Parathyroid adenoma (tissue), 2 donors: Measurements from ENCODE around the gene RASA2.
"Not testable (repeated sequence)": the region's sequence is repeated elsewhere in the genome, so short reads cannot be mapped to it uniquely, and the experiment has no call there.

Source experiments
- H2AFZ ChIP-seq: fragments of 300-600 bp; sonication (generic); one replicate; pipeline ENCODE4 v1.7.0; 2017; ENCODE audit warnings: antibody characterized with exemption, mild to moderate bottlenecking
- H3K27ac ChIP-seq: fragments of 300-600 bp; sonication (generic); one replicate; pipeline ENCODE4 v1.7.0; 2017
- H3K27me3 ChIP-seq: fragments of 300-600 bp; sonication (generic); one replicate; pipeline ENCODE4 v1.7.0; 2017; ENCODE audit warnings: low read length; ENCODE audit not compliant: control insufficient read depth, insufficient read depth
- H3K36me3 ChIP-seq: fragments of 300-600 bp; sonication (generic); one replicate; pipeline ENCODE4 v1.7.0; 2017; ENCODE audit warnings: low read length; ENCODE audit not compliant: control insufficient read depth, insufficient read depth
- H3K4me1 ChIP-seq: fragments of 300-600 bp; sonication (generic); one replicate; pipeline ENCODE4 v1.7.0; 2017; ENCODE audit warnings: control low read depth
- H3K4me2 ChIP-seq: fragments of 300-600 bp; sonication (generic); one replicate; pipeline ENCODE4 v1.7.0; 2017; ENCODE audit warnings: low read length
- H3K4me3 ChIP-seq: fragments of 300-600 bp; sonication (generic); one replicate; pipeline ENCODE4 v1.7.0; 2017; ENCODE audit warnings: low read depth, low read length
- H3K79me2 ChIP-seq: fragments of 300-600 bp; sonication (generic); one replicate; pipeline ENCODE4 v1.7.0; 2017; ENCODE audit warnings: control low read depth
- H3K9ac ChIP-seq: fragments of 300-600 bp; sonication (generic); one replicate; pipeline ENCODE4 v1.7.0; 2017; ENCODE audit warnings: mild to moderate bottlenecking
- H3K9me3 ChIP-seq: fragments of 300-600 bp; sonication (generic); one replicate; pipeline ENCODE4 v1.7.0; 2017; ENCODE audit warnings: low read length; ENCODE audit not compliant: control insufficient read depth
- CTCF ChIP-seq: fragments of 300-600 bp; sonication (generic); IDR thresholded peaks from one replicate; pipeline ENCODE4 v1.7.0; 2017; ENCODE audit warnings: antibody characterized with exemption, mild to moderate bottlenecking
- donor health status: primary hyperparathyroidism.

The RASA2 gene

GRCh38 chr3:141528800-141529199 is 42.0 kb downstream of the RASA2 start:
- TF ChIP-seq CTCF: no peak
- Histone ChIP-seq H3K9ac (no peak overlapping the region), H3K9me3 (no peaks in the 10 kb centered on the region), H3K4me2 (no peak overlapping the region), H3K27ac (no peak overlapping the region), H2AFZ (no peak overlapping the region), H3K36me3 (no peaks in the 10 kb centered on the region), H3K27me3 (no peaks in the 10 kb centered on the region), H3K4me3 (no peak overlapping the region), H3K79me2 (no peaks in the 10 kb centered on the region), H3K4me1 (no peaks in the 10 kb centered on the region)

DNA sequence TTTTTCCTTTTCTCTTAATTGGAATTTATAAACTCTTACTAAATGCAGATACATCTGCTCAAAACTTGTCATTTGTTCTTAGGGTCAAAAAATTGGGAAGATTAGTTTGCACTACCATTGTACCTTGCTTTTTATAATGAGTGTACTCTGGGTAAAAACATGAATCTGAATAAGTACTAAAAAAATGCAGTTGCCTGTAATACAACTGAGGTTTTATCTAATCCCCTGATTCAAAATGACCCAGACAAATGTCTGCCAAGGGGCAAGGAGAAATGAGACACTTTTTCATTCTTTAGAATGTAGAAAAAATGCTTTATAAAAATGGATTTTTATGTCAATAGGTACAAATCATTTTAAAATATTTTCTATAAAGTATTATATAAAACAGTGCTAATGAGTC is 42.4 kb downstream of the RASA2 start:
- no peaks in the 10 kb centered on the region for H3K79me2 ChIP-seq
- no peaks in the 10 kb centered on the region for H3K4me1 ChIP-seq
- no peak for TF ChIP-seq CTCF
- H3K9ac ChIP-seq: no peak overlapping the region
- H2AFZ ChIP-seq: no peak overlapping the region
- H3K36me3 ChIP-seq: no peaks in the 10 kb centered on the region
- no peak overlapping the region for H3K4me3 ChIP-seq
- H3K4me2 ChIP-seq: no peak overlapping the region
- no peaks in the 10 kb centered on the region for H3K27me3 ChIP-seq
- no peaks in the 10 kb centered on the region for H3K9me3 ChIP-seq
- no peak overlapping the region for H3K27ac ChIP-seq

GRCh38 chr3:141529717-141530414 is 43.0 kb downstream of the RASA2 start:
- no peaks in the 10 kb centered on the region for H3K27me3 ChIP-seq
- H3K36me3 ChIP-seq: no peaks in the 10 kb centered on the region
- no peak overlapping the region for H2AFZ ChIP-seq
- H3K4me1 ChIP-seq: no peaks in the 10 kb centered on the region
- H3K79me2 ChIP-seq: no peaks in the 10 kb centered on the region
- H3K27ac ChIP-seq: no peak overlapping the region
- no peak overlapping the region for H3K4me3 ChIP-seq
- no peak overlapping the region for H3K9ac ChIP-seq
- no peak overlapping the region for H3K4me2 ChIP-seq
- H3K9me3 ChIP-seq: no peaks in the 10 kb centered on the region
- TF ChIP-seq CTCF: no peak

GRCh38 chr3:141530415-141530768 is 43.6 kb downstream of the RASA2 start:
- no peak for TF ChIP-seq CTCF
- Histone ChIP-seq H3K9ac (no peak overlapping the region), H3K36me3 (no peaks in the 10 kb centered on the region), H3K79me2 (no peaks in the 10 kb centered on the region), H3K4me2 (no peak overlapping the region), H3K9me3 (no peaks in the 10 kb centered on the region), H3K27ac (no peak overlapping the region), H3K4me1 (no peaks in the 10 kb centered on the region), H3K4me3 (no peak overlapping the region), H3K27me3 (no peaks in the 10 kb centered on the region), H2AFZ (no peak overlapping the region)

GRCh38 chr3:141532609-141533008 is 45.8 kb downstream of the RASA2 start:
- Histone ChIP-seq H3K4me2 (no peak overlapping the region), H3K79me2 (no peaks in the 10 kb centered on the region)

DNA sequence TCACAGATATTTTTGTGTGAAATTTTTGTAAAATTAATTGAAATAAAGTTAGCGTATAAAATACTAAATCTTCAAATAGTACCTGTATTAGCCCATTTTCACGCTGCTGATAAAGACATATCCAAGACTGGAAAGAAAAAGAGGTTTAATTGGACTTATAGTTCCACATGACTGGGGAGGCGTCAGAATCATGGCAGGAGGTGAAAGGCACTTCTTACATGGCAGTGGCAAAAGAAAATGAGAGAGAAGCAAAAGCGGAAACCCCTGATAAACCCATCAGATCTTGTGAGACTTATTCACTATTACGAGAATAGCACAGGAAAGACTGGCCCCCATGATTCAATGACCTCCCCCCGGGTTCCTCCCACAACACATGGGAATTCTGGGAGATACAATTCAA is 49.2 kb downstream of the RASA2 start:
- H3K4me1 ChIP-seq, H2AFZ ChIP-seq, H3K79me2 ChIP-seq, H3K27me3 ChIP-seq, H3K27ac ChIP-seq, H3K36me3 ChIP-seq, H3K4me3 ChIP-seq, H3K9me3 ChIP-seq, H3K4me2 ChIP-seq, H3K9ac ChIP-seq: not testable (repeated sequence)

More at GRCh38 chr3:141532609-141533008, 45.8 kb downstream of the RASA2 start:
- no peaks in the 10 kb centered on the region for H3K27me3 ChIP-seq
- H3K4me3 ChIP-seq: no peak overlapping the region
- TF ChIP-seq CTCF: no peak
- H3K9me3 ChIP-seq: no peaks in the 10 kb centered on the region
- H2AFZ ChIP-seq: no peak overlapping the region
- no peaks in the 10 kb centered on the region for H3K36me3 ChIP-seq
- no peak overlapping the region for H3K27ac ChIP-seq
- H3K9ac ChIP-seq: no peak overlapping the region
- H3K4me1 ChIP-seq: no peaks in the 10 kb centered on the region
